OCI-LY1 (cell line): Measurements from ENCODE around the gene PSMD14.

Source experiments
- CTCF ChIP-seq: fragments of 200-600 bp; sonication (generic), shearing (Covaris generic); IDR thresholded peaks from 2 replicates; pipeline ENCODE4 v1.5.1; 2017; ENCODE audit warnings: mild to moderate bottlenecking, antibody characterized with exemption, low read length, moderate library complexity, mixed read lengths
- EZH2 ChIP-seq: fragments of 200-600 bp; sonication (generic), shearing (Covaris generic); IDR thresholded peaks from 2 replicates; pipeline ENCODE4 v1.8.0; 2017; ENCODE audit warnings: borderline replicate concordance, mixed run types, mild to moderate bottlenecking, antibody characterized with exemption, low read length, moderate library complexity, mixed read lengths

GRCh38 chr2:161371869-161372268 is 63.6 kb downstream of the PSMD14 start:
- no peak for TF ChIP-seq CTCF
- no peak for TF ChIP-seq EZH2
